ENCODE results near the gene MAU2.
A peak's percentile ranks its signal among the peaks of the same experiment; 100 is the strongest.

MAU2 gene

DNA sequence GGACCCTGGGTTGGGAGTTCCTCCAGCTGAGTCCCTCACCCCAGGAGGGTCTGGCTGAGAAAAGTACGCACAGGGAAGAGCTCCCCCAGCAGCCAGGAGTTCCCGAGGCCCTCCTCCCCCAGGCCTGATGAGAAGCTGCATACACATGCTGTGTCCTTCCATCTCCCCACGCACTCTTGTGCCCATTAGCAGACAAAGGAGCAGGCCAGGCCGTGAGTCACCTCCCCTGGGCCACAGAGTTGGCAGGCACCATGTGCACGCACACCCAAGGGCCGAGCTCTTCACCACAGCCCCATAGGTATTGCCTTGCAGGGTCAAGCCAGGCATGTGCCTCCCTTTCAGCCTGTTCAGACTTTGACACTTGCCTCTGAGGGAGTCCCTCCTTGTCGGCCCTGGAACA, 17.5 kb downstream of the MAU2 start:
- TF ChIP-seq, protein P1, sequence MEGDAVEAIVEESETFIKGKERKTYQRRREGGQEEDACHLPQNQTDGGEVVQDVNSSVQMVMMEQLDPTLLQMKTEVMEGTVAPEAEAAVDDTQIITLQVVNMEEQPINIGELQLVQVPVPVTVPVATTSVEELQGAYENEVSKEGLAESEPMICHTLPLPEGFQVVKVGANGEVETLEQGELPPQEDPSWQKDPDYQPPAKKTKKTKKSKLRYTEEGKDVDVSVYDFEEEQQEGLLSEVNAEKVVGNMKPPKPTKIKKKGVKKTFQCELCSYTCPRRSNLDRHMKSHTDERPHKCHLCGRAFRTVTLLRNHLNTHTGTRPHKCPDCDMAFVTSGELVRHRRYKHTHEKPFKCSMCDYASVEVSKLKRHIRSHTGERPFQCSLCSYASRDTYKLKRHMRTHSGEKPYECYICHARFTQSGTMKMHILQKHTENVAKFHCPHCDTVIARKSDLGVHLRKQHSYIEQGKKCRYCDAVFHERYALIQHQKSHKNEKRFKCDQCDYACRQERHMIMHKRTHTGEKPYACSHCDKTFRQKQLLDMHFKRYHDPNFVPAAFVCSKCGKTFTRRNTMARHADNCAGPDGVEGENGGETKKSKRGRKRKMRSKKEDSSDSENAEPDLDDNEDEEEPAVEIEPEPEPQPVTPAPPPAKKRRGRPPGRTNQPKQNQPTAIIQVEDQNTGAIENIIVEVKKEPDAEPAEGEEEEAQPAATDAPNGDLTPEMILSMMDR (IDR thresholded peaks at IDR 0.05; ENCODE audit: insufficient read depth, low read length, missing control alignments), result no peak
- POLR2A ChIA-PET, result interaction anchor here (0.6 to 0.7 kb wide), 2 partner anchors 46 to 718 kb away, joined by 3 to 4 read pairs; no protein-coding TSS in a partner anchor
- no peak for DNase-seq (ENCODE audit: low read depth, low spot score)
- CTCF ChIA-PET, result interaction anchor here (0.7 to 1.9 kb wide), 6 partner anchors 9 to 59 kb away, joined by 3 to 5 read pairs (median 4); no protein-coding TSS in a partner anchor
- no peak overlapping the region for H3K4me3 ChIP-seq (ENCODE audit: low read depth, low read length)

DNA sequence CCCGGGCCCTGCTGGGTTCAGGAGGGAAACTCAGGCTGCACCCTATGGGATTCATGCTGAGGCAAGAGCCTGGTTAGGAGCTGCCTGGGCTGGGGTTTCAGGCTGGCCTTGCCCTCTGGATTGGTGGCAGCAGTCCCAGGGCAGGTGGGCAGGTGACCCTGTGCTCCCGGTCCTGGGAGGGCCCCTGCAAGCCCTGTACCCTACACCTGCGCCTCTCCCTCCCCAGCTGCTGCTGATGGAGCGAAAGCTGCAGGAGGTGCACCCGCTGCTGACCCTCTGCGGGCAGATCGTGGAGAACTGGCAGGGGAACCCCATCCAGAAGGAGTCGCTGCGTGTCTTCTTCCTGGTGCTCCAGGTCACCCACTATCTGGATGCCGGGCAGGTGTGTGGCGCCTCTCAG, 20.4 kb downstream of the MAU2 start:
- no peak for DNase-seq (ENCODE audit: low read depth, low spot score)
- TF ChIP-seq, protein P1 (IDR thresholded peaks at IDR 0.05; ENCODE audit: insufficient read depth, low read length, missing control alignments), result no peak
- no peak overlapping the region for H3K4me3 ChIP-seq (ENCODE audit: low read depth, low read length)
- ChIA-PET CTCF (interaction anchor here (0.8 to 4.4 kb wide), 11 partner anchors 8 to 200 kb away, joined by 3 to 46 read pairs (median 12); partner anchors contain the start of gene MAU2), POLR2A (no interaction called here)

DNA sequence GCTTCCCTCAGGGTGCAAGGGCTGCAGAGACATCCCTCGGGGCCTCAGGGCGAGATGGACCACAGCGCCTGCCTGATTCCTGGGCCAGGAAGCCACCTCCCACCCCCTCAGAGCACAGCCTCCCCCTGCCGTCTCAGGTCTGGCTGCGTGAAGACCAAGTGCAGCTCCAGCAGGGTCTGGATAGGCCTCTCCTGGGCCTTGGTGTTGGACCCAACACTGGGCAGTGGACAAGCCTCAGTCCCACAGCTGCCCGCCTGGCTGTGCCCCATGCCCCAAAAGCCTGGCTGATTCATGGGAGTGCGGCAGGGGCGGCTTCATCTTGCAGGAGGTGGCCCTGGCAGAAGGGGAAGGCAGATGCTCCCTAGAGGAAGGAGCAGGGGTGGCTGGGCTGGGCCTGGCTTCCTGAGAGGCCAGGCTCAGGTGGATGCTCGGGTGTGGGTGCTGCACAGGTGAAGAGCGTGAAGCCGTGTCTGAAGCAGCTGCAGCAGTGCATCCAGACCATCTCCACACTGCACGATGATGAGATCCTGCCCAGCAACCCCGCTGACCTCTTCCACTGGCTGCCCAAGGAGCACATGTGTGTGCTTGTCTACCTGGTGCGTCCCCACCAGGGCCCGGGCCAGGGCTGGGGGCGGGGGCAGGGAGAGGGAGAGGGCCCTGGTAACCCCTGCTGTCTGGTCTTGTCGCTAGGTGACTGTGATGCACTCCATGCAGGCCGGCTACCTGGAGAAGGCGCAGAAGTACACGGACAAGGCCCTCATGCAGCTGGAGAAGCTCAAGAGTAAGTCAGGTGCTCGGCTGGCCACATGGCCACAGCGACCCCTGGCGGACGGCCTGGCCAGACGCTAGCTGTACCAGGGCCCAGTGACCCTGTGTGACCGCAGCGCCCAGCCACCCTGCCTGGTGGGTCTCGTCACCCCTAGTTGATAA, 21.7 kb downstream of the MAU2 start:
- ChIA-PET CTCF (interaction anchor here (0.6 to 4.4 kb wide), 26 partner anchors 9 to 195 kb away, joined by 3 to 46 read pairs (median 4); partner anchors contain the start of genes MAU2 and NR2C2AP), POLR2A (no interaction called here)
- no peak for DNase-seq (ENCODE audit: low read depth, low spot score)
- H3K4me3 ChIP-seq (ENCODE audit: low read depth, low read length), result no peak overlapping the region
- TF ChIP-seq, protein P1 (IDR thresholded peaks at IDR 0.05; ENCODE audit: insufficient read depth, low read length, missing control alignments), result peak; percentile 91

DNA sequence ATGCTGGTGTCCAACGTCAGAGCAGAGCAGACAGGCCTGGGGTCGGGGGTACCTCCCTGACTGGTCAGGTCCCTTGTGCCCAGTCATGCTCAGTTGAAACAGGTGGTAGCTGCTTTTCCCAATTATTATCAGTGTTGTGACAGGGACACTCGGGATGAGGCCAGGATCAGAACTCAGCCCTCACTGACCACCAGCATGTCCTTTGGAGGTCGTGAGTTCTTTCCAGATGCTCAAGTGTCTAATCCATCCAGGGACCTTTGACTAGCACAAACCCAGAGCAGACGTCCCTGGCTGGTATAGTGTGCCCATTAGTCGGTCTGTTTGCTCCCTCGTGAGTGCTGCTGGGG, 22.4 kb downstream of the MAU2 start:
- TF ChIP-seq, protein P1 (IDR thresholded peaks at IDR 0.05; ENCODE audit: insufficient read depth, low read length, missing control alignments), result no peak
- no peak for DNase-seq (ENCODE audit: low read depth, low spot score)
- CTCF ChIA-PET, result interaction anchor here (0.7 to 4.4 kb wide), 19 partner anchors 10 to 196 kb away, joined by 3 to 46 read pairs (median 7); partner anchors contain the start of gene MAU2
- no peak overlapping the region for H3K4me3 ChIP-seq (ENCODE audit: low read depth, low read length)
- POLR2A ChIA-PET, result no interaction called here

DNA sequence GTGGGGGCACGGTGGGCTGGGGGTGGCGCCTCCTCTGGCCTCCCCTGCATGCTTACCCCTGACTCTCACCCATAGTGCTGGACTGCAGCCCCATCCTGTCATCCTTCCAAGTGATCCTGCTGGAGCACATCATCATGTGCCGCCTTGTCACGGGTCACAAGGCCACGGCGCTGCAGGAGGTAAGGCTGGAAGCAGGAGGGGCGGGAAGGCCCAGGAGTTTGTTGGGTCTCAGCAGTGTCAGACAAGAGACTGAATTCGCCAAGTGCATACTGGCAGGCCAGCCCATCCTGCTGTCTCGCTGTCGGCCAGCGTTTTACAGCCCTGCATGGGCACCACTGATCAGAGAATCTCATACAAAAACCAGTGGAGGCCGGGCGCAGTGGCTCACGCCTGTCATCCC, 23.1 kb downstream of the MAU2 start:
- CTCF ChIA-PET, result interaction anchor here (1.0 to 4.4 kb wide), 9 partner anchors 9 to 197 kb away, joined by 3 to 46 read pairs (median 16); partner anchors contain the start of gene MAU2
- TF ChIP-seq, protein P1 (IDR thresholded peaks at IDR 0.05; ENCODE audit: insufficient read depth, low read length, missing control alignments), result no peak
- H3K4me3 ChIP-seq (ENCODE audit: low read depth, low read length), result no peak overlapping the region
- POLR2A ChIA-PET, result no interaction called here
- no peak for DNase-seq (ENCODE audit: low read depth, low spot score)

DNA sequence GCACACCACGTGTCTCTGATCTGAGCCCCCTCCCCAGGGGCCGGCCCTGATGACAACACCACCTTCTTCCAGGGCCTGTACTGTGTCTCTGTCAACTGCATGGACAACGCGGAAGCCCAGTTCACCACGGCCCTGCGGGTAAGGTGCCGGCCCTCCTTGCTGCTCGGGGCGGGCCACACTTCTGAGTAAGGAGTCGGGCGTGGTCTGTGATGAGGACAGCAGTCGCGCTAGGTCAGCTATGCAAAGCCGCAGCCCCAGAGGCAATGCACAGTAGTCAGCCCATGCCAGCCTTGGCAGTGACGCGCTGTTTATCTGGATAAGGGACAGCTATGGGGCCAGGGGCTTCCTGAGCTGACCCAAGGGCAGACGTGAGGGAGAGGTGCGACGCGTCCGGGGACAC, 24.6 kb downstream of the MAU2 start:
- ChIA-PET CTCF (interaction anchor here (2.4 kb wide), 1 partner anchor 145 kb away, joined by 11 read pairs; no protein-coding TSS in a partner anchor), POLR2A (no interaction called here)
- TF ChIP-seq, protein P1 (IDR thresholded peaks at IDR 0.05; ENCODE audit: insufficient read depth, low read length, missing control alignments), result no peak
- DNase-seq (ENCODE audit: low read depth, low spot score), result no peak
- H3K4me3 ChIP-seq (ENCODE audit: low read depth, low read length), result no peak overlapping the region

All from AG04449 (cell line).